Loucy (cell line): Measurements from ENCODE around the gene PIK3R1.
A peak's percentile ranks its signal among the peaks of the same experiment; 100 is the strongest.
"Not testable (repeated sequence)": the region's sequence is repeated elsewhere in the genome, so short reads cannot be mapped to it uniquely, and the experiment has no call there.

Experiments
- H2AFZ ChIP-seq: fragments of 200-600 bp; sonication (generic); 2 replicates; pipeline ENCODE4 v1.6.0; 2016; ENCODE audit warnings: antibody characterized with exemption, mild to moderate bottlenecking, low read length, moderate library complexity
- H3F3A ChIP-seq: fragments of 200-600 bp; 2 replicates; pipeline ENCODE4 v1.6.0; 2016; ENCODE audit warnings: antibody characterized with exemption, low read depth, mild to moderate bottlenecking
- H3K27me3 ChIP-seq: fragments of 200-600 bp; sonication (generic); 2 replicates; pipeline ENCODE4 v1.6.1; 2014; ENCODE audit warnings: low read length, mild to moderate bottlenecking; ENCODE audit not compliant: insufficient read depth, poor library complexity, severe bottlenecking
- H3K36me3 ChIP-seq: fragments of 200-600 bp; sonication (generic); 2 replicates; pipeline ENCODE4 v1.6.1; 2016; ENCODE audit warnings: low read length; ENCODE audit not compliant: insufficient read depth
- H3K4me1 ChIP-seq: fragments of 200-600 bp; sonication (generic); 2 replicates; pipeline ENCODE4 v1.5.1; 2014; ENCODE audit warnings: low read length, mild to moderate bottlenecking; ENCODE audit not compliant: insufficient read depth, poor library complexity, severe bottlenecking
- H3K4me2 ChIP-seq: fragments of 200-600 bp; sonication (generic); 2 replicates; pipeline ENCODE4 v1.6.0; 2014; ENCODE audit warnings: antibody characterized with exemption, low read length, low read depth, mild to moderate bottlenecking; ENCODE audit not compliant: poor library complexity, severe bottlenecking
- H3K4me3 ChIP-seq: fragments of 200-600 bp; sonication (generic); 2 replicates; pipeline ENCODE4 v1.5.1; 2014; ENCODE audit warnings: low read length, mild to moderate bottlenecking, mixed read lengths; ENCODE audit not compliant: poor library complexity, severe bottlenecking
- H3K79me2 ChIP-seq: fragments of 200-600 bp; sonication (generic); 2 replicates; pipeline ENCODE4 v1.6.1; 2014; ENCODE audit warnings: low read length; ENCODE audit not compliant: insufficient read depth
- H3K9ac ChIP-seq: fragments of 200-600 bp; sonication (generic); 2 replicates; pipeline ENCODE4 v1.6.0; 2014; ENCODE audit warnings: mild to moderate bottlenecking, low read depth, low read length, moderate library complexity; ENCODE audit not compliant: poor library complexity, severe bottlenecking
- H3K9me2 ChIP-seq: fragments of 200-600 bp; sonication (generic); replicated peaks from 2 replicates; pipeline ENCODE4 v1.6.1; 2016; ENCODE audit warnings: low read depth, low read length, mixed read lengths
- H3K9me3 ChIP-seq: fragments of 200-600 bp; sonication (generic); 2 replicates; pipeline ENCODE4 v1.6.1; 2014; ENCODE audit warnings: mild to moderate bottlenecking, antibody characterized with exemption, low read length, low read depth; ENCODE audit not compliant: insufficient read depth
- H4K20me1 ChIP-seq: fragments of 200-600 bp; sonication (generic); 2 replicates; pipeline ENCODE4 v1.6.0; 2014; ENCODE audit warnings: antibody characterized with exemption, low read length, mild to moderate bottlenecking; ENCODE audit not compliant: insufficient read depth, poor library complexity, severe bottlenecking
- EZH2phosphoT487 ChIP-seq: fragments of 200-600 bp; IDR thresholded peaks from 2 replicates; pipeline ENCODE4 v1.6.1; 2018; ENCODE audit warnings: antibody characterized with exemption, mild to moderate bottlenecking, moderate library complexity, borderline replicate concordance
- TF ChIP-seq, protein P1 (sequence below): fragments of 200-600 bp; sonication (generic); conservative IDR thresholded peaks from 2 replicates; pipeline ENCODE4 v1.5.1; 2014; ENCODE audit warnings: mild to moderate bottlenecking, antibody characterized with exemption, low read length

PIK3R1 gene

DNA sequence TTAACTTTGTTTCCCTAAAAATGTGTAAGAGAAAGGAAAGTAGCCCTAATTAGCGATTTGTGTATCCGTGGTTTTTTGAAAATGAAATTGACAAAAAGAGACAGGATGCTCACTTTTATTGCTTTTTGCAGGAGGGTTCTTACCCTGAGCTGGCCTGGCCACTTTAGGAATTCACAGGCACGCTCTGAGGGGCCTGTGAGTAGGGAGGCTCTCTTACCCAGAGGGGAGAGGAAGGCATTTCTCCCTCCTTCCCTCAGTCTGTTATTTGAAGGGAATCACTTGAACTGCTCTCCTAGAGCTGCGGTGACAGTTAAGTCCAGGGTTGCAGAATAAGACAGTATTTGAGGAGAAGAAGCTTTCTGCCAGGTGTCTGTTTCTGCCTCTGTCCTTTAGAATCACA is 16.7 kb downstream of the PIK3R1 start:
- Histone ChIP-seq H3K4me1 (peaks cover 83% of the 10 kb centered on the region), H3K36me3 (peaks cover 44% of the 10 kb centered on the region; the same call in 1 of the 2 replicates), H3K79me2 (peaks cover 100% of the 10 kb centered on the region), H3K9ac (peak overlapping the region; percentile 47), H3K9me3 (no peaks in the 10 kb centered on the region), H3F3A (peaks cover 6% of the 10 kb centered on the region), H4K20me1 (peaks cover 94% of the 10 kb centered on the region), H3K27me3 (no peaks in the 10 kb centered on the region), H3K4me3 (peak overlapping the region; percentile 50), H3K4me2 (peak overlapping the region; percentile 74), H3K9me2 (no peaks in the 10 kb centered on the region), H2AFZ (no peak overlapping the region)
- no peak for TF ChIP-seq EZH2phosphoT487
- TF ChIP-seq, protein P1, sequence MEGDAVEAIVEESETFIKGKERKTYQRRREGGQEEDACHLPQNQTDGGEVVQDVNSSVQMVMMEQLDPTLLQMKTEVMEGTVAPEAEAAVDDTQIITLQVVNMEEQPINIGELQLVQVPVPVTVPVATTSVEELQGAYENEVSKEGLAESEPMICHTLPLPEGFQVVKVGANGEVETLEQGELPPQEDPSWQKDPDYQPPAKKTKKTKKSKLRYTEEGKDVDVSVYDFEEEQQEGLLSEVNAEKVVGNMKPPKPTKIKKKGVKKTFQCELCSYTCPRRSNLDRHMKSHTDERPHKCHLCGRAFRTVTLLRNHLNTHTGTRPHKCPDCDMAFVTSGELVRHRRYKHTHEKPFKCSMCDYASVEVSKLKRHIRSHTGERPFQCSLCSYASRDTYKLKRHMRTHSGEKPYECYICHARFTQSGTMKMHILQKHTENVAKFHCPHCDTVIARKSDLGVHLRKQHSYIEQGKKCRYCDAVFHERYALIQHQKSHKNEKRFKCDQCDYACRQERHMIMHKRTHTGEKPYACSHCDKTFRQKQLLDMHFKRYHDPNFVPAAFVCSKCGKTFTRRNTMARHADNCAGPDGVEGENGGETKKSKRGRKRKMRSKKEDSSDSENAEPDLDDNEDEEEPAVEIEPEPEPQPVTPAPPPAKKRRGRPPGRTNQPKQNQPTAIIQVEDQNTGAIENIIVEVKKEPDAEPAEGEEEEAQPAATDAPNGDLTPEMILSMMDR, result no peak

DNA sequence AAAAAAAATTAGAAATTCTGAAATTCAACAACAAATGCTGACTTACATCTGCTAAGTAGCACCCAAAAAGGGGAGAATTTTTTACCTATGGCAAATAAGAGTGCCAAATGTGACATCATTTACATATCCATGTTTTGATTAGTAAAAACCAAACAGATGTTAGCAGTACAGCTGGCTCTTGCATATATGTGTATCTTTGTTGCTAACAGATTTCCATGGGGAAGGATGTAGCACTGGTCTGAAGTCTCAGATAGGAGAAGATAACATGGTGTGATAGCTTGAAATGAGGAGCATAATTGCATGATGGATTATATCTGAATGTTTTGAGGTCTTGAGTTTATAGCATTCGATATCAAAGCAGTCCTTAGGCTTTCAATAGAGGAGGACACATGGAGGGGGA is 17.5 kb downstream of the PIK3R1 start:
- Histone ChIP-seq H3K4me1 (peaks cover 83% of the 10 kb centered on the region), H3K27me3 (no peaks in the 10 kb centered on the region), H3K36me3 (peaks cover 36% of the 10 kb centered on the region; the same call in 1 of the 2 replicates), H3K9me2 (no peaks in the 10 kb centered on the region), H2AFZ (no peak overlapping the region), H3K4me3 (peak overlapping the region; percentile 50), H3K9ac (peak overlapping the region; percentile 47), H3K79me2 (peaks cover 100% of the 10 kb centered on the region), H3F3A (no peaks in the 10 kb centered on the region; the same call in 1 of the 2 replicates), H4K20me1 (peaks cover 89% of the 10 kb centered on the region), H3K9me3 (no peaks in the 10 kb centered on the region), H3K4me2 (peak overlapping the region; percentile 74)
- TF ChIP-seq, protein P1, result no peak
- no peak for TF ChIP-seq EZH2phosphoT487

DNA sequence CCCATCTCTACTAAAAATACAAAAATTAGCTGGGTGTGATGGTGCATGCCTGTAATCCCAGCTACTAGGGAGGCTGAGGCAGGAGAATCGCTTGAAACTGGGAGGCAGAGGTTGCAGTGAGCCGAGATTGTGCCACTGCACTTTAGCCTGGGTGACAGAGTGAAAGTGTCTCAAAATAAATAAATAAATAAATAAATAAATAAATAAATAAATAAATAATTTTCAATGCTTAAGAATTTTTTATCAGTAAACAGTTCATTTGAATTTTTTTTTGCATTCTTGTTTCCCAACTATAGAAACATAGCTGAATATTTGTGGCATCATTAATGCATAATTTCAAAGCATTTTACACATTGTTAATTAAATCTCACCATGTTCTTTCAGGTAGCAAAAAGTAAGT is 19.7 kb downstream of the PIK3R1 start:
- peaks cover 81% of the 10 kb centered on the region for H3K4me1 ChIP-seq
- not testable (repeated sequence) for H3K4me2 ChIP-seq

GRCh38 chr5:68237715-68238114 is 22.2 kb downstream of the PIK3R1 start:
- H3K4me1 ChIP-seq, result peaks cover 81% of the 10 kb centered on the region
- H3K4me3 ChIP-seq, result peak overlapping the region; percentile 67
- H4K20me1 ChIP-seq, result peaks cover 46% of the 10 kb centered on the region
- H3K27me3 ChIP-seq, result no peaks in the 10 kb centered on the region
- H3F3A ChIP-seq, result peaks cover 27% of the 10 kb centered on the region
- TF ChIP-seq EZH2phosphoT487, result no peak
- no peaks in the 10 kb centered on the region for H3K9me3 ChIP-seq
- peaks cover 6% of the 10 kb centered on the region; the same call in 1 of the 2 replicates for H3K36me3 ChIP-seq
- H3K79me2 ChIP-seq, result peaks cover 86% of the 10 kb centered on the region
- H3K9me2 ChIP-seq, result no peaks in the 10 kb centered on the region
- no peak overlapping the region for H2AFZ ChIP-seq
- H3K9ac ChIP-seq, result peak overlapping the region; percentile 80
- H3K4me2 ChIP-seq, result peak overlapping the region; percentile 78

More for the DNA sequence above, 19.7 kb downstream of the PIK3R1 start:
- H3K9ac ChIP-seq, H3K4me3 ChIP-seq, H2AFZ ChIP-seq, H3K9me3 ChIP-seq, H3K27me3 ChIP-seq, H3K9me2 ChIP-seq: not testable (repeated sequence)
- Histone ChIP-seq H3K36me3 (peaks cover 17% of the 10 kb centered on the region; the same call in 1 of the 2 replicates), H3F3A (peaks cover 15% of the 10 kb centered on the region), H3K79me2 (peaks cover 87% of the 10 kb centered on the region), H4K20me1 (peaks cover 71% of the 10 kb centered on the region)
